Measurements from ENCODE around the gene METTL23. TPM values are rescaled to one million over a fixed set of nuclear protein-coding genes. Genes with fewer than 3 reads are reported as not detected.

The METTL23 gene
- total RNA-seq, 4 donors from 2014 or later: 20.7 to 31.4 (median 27.0) TPM

DNA sequence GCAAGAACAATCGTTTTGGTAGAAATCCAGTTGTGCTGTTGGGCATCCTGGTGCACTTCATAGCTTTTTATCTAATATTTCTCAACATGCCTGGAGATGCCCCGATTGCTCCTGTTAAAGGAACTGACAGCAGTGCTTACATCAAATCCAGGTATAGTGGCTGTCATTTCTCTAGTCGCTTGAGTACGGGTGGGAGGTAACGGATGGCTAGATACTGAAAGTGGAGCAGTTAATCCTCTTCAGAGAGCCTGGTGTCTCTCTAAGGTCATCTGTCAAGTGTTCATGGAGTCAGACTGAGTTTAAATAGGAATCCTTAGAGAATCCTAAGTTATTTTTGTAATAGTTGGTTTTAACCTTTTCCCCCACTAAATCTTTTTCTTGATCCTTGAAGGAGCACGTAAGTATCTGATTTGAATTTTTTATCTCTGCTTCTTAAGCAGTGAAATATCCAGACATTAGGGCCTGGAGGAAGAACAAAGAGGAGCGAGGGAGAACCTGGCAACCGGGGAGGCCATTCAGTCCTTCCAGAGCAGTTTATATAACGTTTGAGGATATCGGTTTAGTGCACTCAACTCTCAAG is 48.5 kb downstream of the METTL23 start:
- TF ChIP-seq, protein P1, sequence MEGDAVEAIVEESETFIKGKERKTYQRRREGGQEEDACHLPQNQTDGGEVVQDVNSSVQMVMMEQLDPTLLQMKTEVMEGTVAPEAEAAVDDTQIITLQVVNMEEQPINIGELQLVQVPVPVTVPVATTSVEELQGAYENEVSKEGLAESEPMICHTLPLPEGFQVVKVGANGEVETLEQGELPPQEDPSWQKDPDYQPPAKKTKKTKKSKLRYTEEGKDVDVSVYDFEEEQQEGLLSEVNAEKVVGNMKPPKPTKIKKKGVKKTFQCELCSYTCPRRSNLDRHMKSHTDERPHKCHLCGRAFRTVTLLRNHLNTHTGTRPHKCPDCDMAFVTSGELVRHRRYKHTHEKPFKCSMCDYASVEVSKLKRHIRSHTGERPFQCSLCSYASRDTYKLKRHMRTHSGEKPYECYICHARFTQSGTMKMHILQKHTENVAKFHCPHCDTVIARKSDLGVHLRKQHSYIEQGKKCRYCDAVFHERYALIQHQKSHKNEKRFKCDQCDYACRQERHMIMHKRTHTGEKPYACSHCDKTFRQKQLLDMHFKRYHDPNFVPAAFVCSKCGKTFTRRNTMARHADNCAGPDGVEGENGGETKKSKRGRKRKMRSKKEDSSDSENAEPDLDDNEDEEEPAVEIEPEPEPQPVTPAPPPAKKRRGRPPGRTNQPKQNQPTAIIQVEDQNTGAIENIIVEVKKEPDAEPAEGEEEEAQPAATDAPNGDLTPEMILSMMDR (IDR thresholded peaks at IDR 0.05): no peak
- no peak for TF ChIP-seq POLR2A (IDR thresholded peaks at IDR 0.05)
- Histone ChIP-seq H3K4me3 (no peak overlapping the region), H3K27me3 (no peaks in the 10 kb centered on the region), H3K27ac (no peak overlapping the region), H3K36me3 (peaks cover 0 to 77% (median 0%) of the 10 kb centered on the region in 3 donors), H3K4me1 (no peaks in the 10 kb centered on the region), H3K9me3 (no peaks in the 10 kb centered on the region)
- DNase-seq: no peak

- no peak overlapping the region for H3K4me3 ChIP-seq
- peaks cover 0 to 55% (median 0%) of the 10 kb centered on the region in 3 donors for H3K36me3 ChIP-seq
- no peak for TF ChIP-seq POLR2A (IDR thresholded peaks at IDR 0.05)
- TF ChIP-seq, protein P1 (IDR thresholded peaks at IDR 0.05): no peak
- DNase-seq: no peak
- H3K9me3 ChIP-seq: no peaks in the 10 kb centered on the region
- no peaks in the 10 kb centered on the region for H3K4me1 ChIP-seq
- no peak overlapping the region for H3K27ac ChIP-seq
- no peaks in the 10 kb centered on the region for H3K27me3 ChIP-seq
Measured at GRCh38 chr17:76781056-76781982, 54.7 kb downstream of the METTL23 start.

- Histone ChIP-seq H3K4me1 (no peaks in the 10 kb centered on the region), H3K9me3 (no peaks in the 10 kb centered on the region), H3K27ac (no peak overlapping the region), H3K36me3 (peaks cover 0 to 42% (median 0%) of the 10 kb centered on the region in 3 donors), H3K27me3 (no peaks in the 10 kb centered on the region), H3K4me3 (no peak overlapping the region)
- TF ChIP-seq, protein P1 (IDR thresholded peaks at IDR 0.05): no peak
- TF ChIP-seq POLR2A (IDR thresholded peaks at IDR 0.05): no peak
- no peak for DNase-seq
Measured at GRCh38 chr17:76783146-76783545, 56.5 kb downstream of the METTL23 start.

Small RNA genes lying within 50 kb of the gene (small RNA-seq; reads per million reads assigned to genes)
- gene AC005837.3 (0 reads per million in 2 donors), gene RF02271 (0 reads per million in 2 donors), gene RNU6-97P (0 reads per million in 2 donors), gene RNY4P36 (0 reads per million in 2 donors)

Other genes starting within 250 kb of the METTL23 start
- 100 to 1,000 TPM in 1 of 4 donors, 10 to 100 TPM in 2, 1 to 10 TPM in 1; 8.8 to 225 (median 33.0) TPM for gene RHBDF2, start 225.4 kb upstream of the METTL23 start, total RNA-seq
- 10 to 100 TPM in 3 of 4 donors, 1 to 10 TPM in 1; 5.8 to 81.7 (median 11.1) TPM for gene CYGB, start 189.1 kb upstream of the METTL23 start, total RNA-seq
- 10 to 100 TPM in 1 of 4 donors, 1 to 10 TPM in 1, not detected in 2; 1.2 to 10.7 TPM for gene PRCD, start 186.8 kb upstream of the METTL23 start, total RNA-seq
- gene ST6GALNAC2, start 141.0 kb upstream of the METTL23 start, total RNA-seq: 1 to 10 TPM in 1 of 4 donors, under 1 TPM in 1, not detected in 2; 0.94 to 2.5 TPM
- 100 to 1,000 TPM in 2 of 4 donors, 10 to 100 TPM in 2; 91.6 to 135 (median 102) TPM for gene ST6GALNAC1, start 83.1 kb upstream of the METTL23 start, total RNA-seq
- 10 to 100 TPM in 3 of 4 donors, 1 to 10 TPM in 1; 9.1 to 27.3 (median 23.4) TPM for gene MXRA7, start 15.9 kb upstream of the METTL23 start, total RNA-seq
- 10 to 100 TPM; 21.5 to 42.6 (median 38.8) TPM for gene JMJD6, start 233 bp upstream of the METTL23 start, total RNA-seq
- 100 to 1,000 TPM; 185 to 403 (median 242) TPM for gene SRSF2, start 10.5 kb downstream of the METTL23 start, total RNA-seq
- 10 to 100 TPM; 35.3 to 64.8 (median 47.0) TPM for gene MFSD11, start 11.3 kb downstream of the METTL23 start, total RNA-seq
- 1 to 10 TPM in 1 of 4 donors, under 1 TPM in 2, not detected in 1; 0.27 to 6.6 (median 0.47) TPM for gene MGAT5B, start 141.6 kb downstream of the METTL23 start, total RNA-seq

All from Peyer's patch (tissue), 4 donors.